Trophoblast cell (in vitro differentiated cells and primary cell): Measurements from ENCODE around the gene RPL5.

Experiments used
- DNase-seq, 2 donors: peaks; one replicate each; pipeline ENCODE4 v3.0.0-alpha.2; 2016
- H2AFZ ChIP-seq: 2 replicates; pipeline ENCODE4 v1.6.1; 2013; ENCODE audit warnings: low read length, moderate library complexity, mild to moderate bottlenecking; ENCODE audit not compliant: insufficient read depth, poor library complexity
- H2AK5ac ChIP-seq: 2 replicates; pipeline ENCODE4 v1.6.1; 2013; ENCODE audit warnings: mild to moderate bottlenecking, low read length
- H2BK120ac ChIP-seq: 2 replicates; pipeline ENCODE4 v1.6.1; 2013; ENCODE audit warnings: low read length, mild to moderate bottlenecking, moderate library complexity; ENCODE audit not compliant: insufficient read depth, poor library complexity
- H2BK12ac ChIP-seq: 2 replicates; pipeline ENCODE4 v1.6.1; 2013; ENCODE audit warnings: mild to moderate bottlenecking, low read length, moderate library complexity
- H2BK5ac ChIP-seq: 2 replicates; pipeline ENCODE4 v1.6.1; 2013; ENCODE audit warnings: low read length, low read depth, moderate library complexity, mild to moderate bottlenecking; ENCODE audit not compliant: poor library complexity
- H3K14ac ChIP-seq: 2 replicates; pipeline ENCODE4 v1.6.1; 2013; ENCODE audit warnings: mild to moderate bottlenecking, low read length
- H3K18ac ChIP-seq: 2 replicates; pipeline ENCODE4 v1.6.1; 2013; ENCODE audit warnings: mild to moderate bottlenecking, low read length
- H3K23ac ChIP-seq: 2 replicates; pipeline ENCODE4 v1.6.1; 2013; ENCODE audit warnings: low read length
- H3K27ac ChIP-seq: 2 replicates; pipeline ENCODE4 v1.5.1; 2013; ENCODE audit warnings: low read depth, mild to moderate bottlenecking, inconsistent platforms, low read length, moderate library complexity
- H3K27me3 ChIP-seq: 2 replicates; pipeline ENCODE4 v1.6.1; 2013; ENCODE audit warnings: inconsistent platforms, mild to moderate bottlenecking, low read length, moderate library complexity; ENCODE audit not compliant: insufficient read depth
- H3K36me3 ChIP-seq, 2 experiments: 1 replicate in 1 of 2; 2 replicates in 1 of 2; pipeline ENCODE4 v1.6.1; 2013; ENCODE audit warnings: low read length in 2 of 2, mild to moderate bottlenecking in 2 of 2, moderate library complexity in 1 of 2; ENCODE audit not compliant: insufficient read depth in 2 of 2, control insufficient read depth in 1 of 2
- H3K4ac ChIP-seq: 2 replicates; pipeline ENCODE4 v1.6.1; 2013; ENCODE audit warnings: low read depth, mild to moderate bottlenecking, low read length, moderate library complexity
- H3K4me1 ChIP-seq, 2 experiments: 1 replicate in 1 of 2; 2 replicates in 1 of 2; pipeline ENCODE4 v1.6.1; 2013; ENCODE audit warnings: low read length in 2 of 2, mild to moderate bottlenecking in 2 of 2, moderate library complexity in 1 of 2; ENCODE audit not compliant: insufficient read depth in 2 of 2, control insufficient read depth in 1 of 2
- H3K4me2 ChIP-seq: 2 replicates; pipeline ENCODE4 v1.6.1; 2013; ENCODE audit warnings: inconsistent platforms, mild to moderate bottlenecking, low read length, moderate library complexity
- H3K4me3 ChIP-seq: 2 replicates; pipeline ENCODE4 v1.5.1; 2013; ENCODE audit warnings: mild to moderate bottlenecking, low read depth, low read length, inconsistent platforms
- H3K79me1 ChIP-seq: one replicate; pipeline ENCODE4 v1.6.1; 2013; ENCODE audit warnings: low read length
- H3K79me2 ChIP-seq: 2 replicates; pipeline ENCODE4 v1.6.1; 2013; ENCODE audit warnings: low read length, mild to moderate bottlenecking; ENCODE audit not compliant: control insufficient read depth, insufficient read depth, poor library complexity
- H3K9ac ChIP-seq: 2 replicates; pipeline ENCODE4 v1.6.1; 2013; ENCODE audit warnings: mild to moderate bottlenecking, low read length
- H3K9me3 ChIP-seq: 2 replicates; pipeline ENCODE4 v1.6.1; 2013; ENCODE audit warnings: low read depth, mild to moderate bottlenecking, control low read depth, inconsistent platforms, low read length; ENCODE audit not compliant: insufficient read depth
- H4K12ac ChIP-seq: 2 replicates; pipeline ENCODE4 v1.6.1; 2013; ENCODE audit warnings: low read depth, mild to moderate bottlenecking, low read length, moderate library complexity
- H4K8ac ChIP-seq: 2 replicates; pipeline ENCODE4 v1.6.1; 2013; ENCODE audit warnings: low read depth, mild to moderate bottlenecking, low read length, moderate library complexity
- H4K91ac ChIP-seq: one replicate; pipeline ENCODE4 v1.6.1; 2013; ENCODE audit warnings: low read depth, mild to moderate bottlenecking, low read length, moderate library complexity
- WGBS: extraction: QIAGEN DNeasy Blood & Tissue Kit; methylation state at CpG from one replicate; pipeline ENCODE4 v1.1.7; 2013; ENCODE audit warnings: missing lambda C conversion rate; ENCODE audit not compliant: insufficient read length, insufficient coverage; ENCODE audit errors: extremely low coverage; 5-methylcytosine and 5-hydroxymethylcytosine counted together

Gene RPL5

GRCh38 chr1:92803140-92803887, 28.5 kb upstream of the RPL5 start:
- Histone ChIP-seq H4K12ac (no peak overlapping the region), H4K8ac (no peak overlapping the region), H2BK12ac (no peak overlapping the region), H3K27ac (no peak overlapping the region), H2BK120ac (no peak overlapping the region), H2AFZ (no peak overlapping the region), H3K9me3 (no peaks in the 10 kb centered on the region), H4K91ac (peak overlapping the region; percentile 6), H3K14ac (no peak overlapping the region), H2BK5ac (no peak overlapping the region), H3K36me3 (no peaks in the 10 kb centered on the region), H3K27me3 (no peaks in the 10 kb centered on the region), H3K79me2 (peaks cover 1% of the 10 kb centered on the region), H3K4ac (no peak overlapping the region), H3K18ac (no peak overlapping the region), H2AK5ac (no peak overlapping the region), H3K79me1 (peaks cover 1% of the 10 kb centered on the region), H3K4me3 (no peak overlapping the region), H3K23ac (no peak overlapping the region), H3K4me1 (peaks cover 0 to 2% of the 10 kb centered on the region in 2 experiments), H3K9ac (no peak overlapping the region), H3K4me2 (no peak overlapping the region)
- WGBS: no CpG with 5 or more reads among the region's 7 CpGs
- DNase-seq: peak; percentile 19 to 61

GRCh38 chr1:92804721-92805201, 27.1 kb upstream of the RPL5 start:
- no peak overlapping the region for H2BK12ac ChIP-seq
- peaks cover 3% of the 10 kb centered on the region for H3K79me1 ChIP-seq
- no peak overlapping the region for H3K9ac ChIP-seq
- no peak overlapping the region for H3K4me3 ChIP-seq
- no peaks in the 10 kb centered on the region for H3K27me3 ChIP-seq
- no peaks in the 10 kb centered on the region for H3K9me3 ChIP-seq
- peak overlapping the region; percentile 39 for H2BK120ac ChIP-seq
- DNase-seq: peak; percentile 92 to 97
- no CpG with 5 or more reads among the region's 7 CpGs for WGBS
- peaks cover 1% of the 10 kb centered on the region for H3K79me2 ChIP-seq
- no peaks in the 10 kb centered on the region for H3K36me3 ChIP-seq
- no peak overlapping the region for H3K4ac ChIP-seq
- peak overlapping the region; percentile 3 for H4K91ac ChIP-seq
- no peak overlapping the region for H4K12ac ChIP-seq
- peak overlapping the region; percentile 58 for H3K27ac ChIP-seq
- H3K18ac ChIP-seq: no peak overlapping the region
- peaks cover 0 to 3% of the 10 kb centered on the region in 2 experiments for H3K4me1 ChIP-seq
- H2AK5ac ChIP-seq: no peak overlapping the region
- no peak overlapping the region for H4K8ac ChIP-seq
- H2AFZ ChIP-seq: no peak overlapping the region
- H3K4me2 ChIP-seq: no peak overlapping the region
- no peak overlapping the region for H3K23ac ChIP-seq
- no peak overlapping the region for H2BK5ac ChIP-seq
- no peak overlapping the region for H3K14ac ChIP-seq

- peak overlapping the region; percentile 3 for H4K91ac ChIP-seq
- no peak overlapping the region for H2AFZ ChIP-seq
- H3K23ac ChIP-seq: no peak overlapping the region
- H3K4me3 ChIP-seq: no peak overlapping the region
- no peak overlapping the region for H2BK12ac ChIP-seq
- H3K79me1 ChIP-seq: peaks cover 6% of the 10 kb centered on the region
- no peaks in the 10 kb centered on the region for H3K36me3 ChIP-seq
- DNase-seq: no peak
- no peak overlapping the region for H3K4ac ChIP-seq
- no peak overlapping the region for H3K14ac ChIP-seq
- peaks cover 0 to 5% of the 10 kb centered on the region in 2 experiments for H3K4me1 ChIP-seq
- no peak overlapping the region for H3K9ac ChIP-seq
- H3K9me3 ChIP-seq: no peaks in the 10 kb centered on the region
- no peak overlapping the region for H3K4me2 ChIP-seq
- peak overlapping the region; percentile 39 for H2BK120ac ChIP-seq
- no CpG with 5 or more reads among the region's 1 CpG for WGBS
- H2BK5ac ChIP-seq: no peak overlapping the region
- H4K8ac ChIP-seq: no peak overlapping the region
- H4K12ac ChIP-seq: no peak overlapping the region
- H3K27me3 ChIP-seq: no peaks in the 10 kb centered on the region
- H3K18ac ChIP-seq: no peak overlapping the region
- peak overlapping the region; percentile 58 for H3K27ac ChIP-seq
- no peak overlapping the region for H2AK5ac ChIP-seq
- H3K79me2 ChIP-seq: peaks cover 1% of the 10 kb centered on the region
Measured at GRCh38 chr1:92805216-92805615, 26.6 kb upstream of the RPL5 start.

GRCh38 chr1:92808381-92808780, 23.5 kb upstream of the RPL5 start:
- Histone ChIP-seq H3K9ac (no peak overlapping the region), H3K4ac (no peak overlapping the region), H4K12ac (no peak overlapping the region), H3K4me2 (no peak overlapping the region), H3K79me1 (peaks cover 6% of the 10 kb centered on the region), H3K18ac (no peak overlapping the region), H3K23ac (no peak overlapping the region), H2BK5ac (no peak overlapping the region), H2AFZ (no peak overlapping the region), H4K91ac (no peak overlapping the region), H2BK120ac (no peak overlapping the region), H3K9me3 (no peaks in the 10 kb centered on the region), H3K27ac (no peak overlapping the region), H3K36me3 (no peaks in the 10 kb centered on the region), H3K27me3 (no peaks in the 10 kb centered on the region), H2BK12ac (peak overlapping the region; percentile 49), H3K4me1 (peaks cover 0 to 7% of the 10 kb centered on the region in 2 experiments), H3K79me2 (peaks cover 1% of the 10 kb centered on the region), H3K4me3 (no peak overlapping the region), H3K14ac (no peak overlapping the region), H2AK5ac (peak overlapping the region; percentile 79), H4K8ac (peak overlapping the region; percentile 54)
- DNase-seq: peak in 1 of 2 donors; percentile 60
